ENCODE results near the gene FFAR3.
"Not testable (repeated sequence)": the region's sequence is repeated elsewhere in the genome, so short reads cannot be mapped to it uniquely, and the experiment has no call there.

The FFAR3 gene

DNA sequence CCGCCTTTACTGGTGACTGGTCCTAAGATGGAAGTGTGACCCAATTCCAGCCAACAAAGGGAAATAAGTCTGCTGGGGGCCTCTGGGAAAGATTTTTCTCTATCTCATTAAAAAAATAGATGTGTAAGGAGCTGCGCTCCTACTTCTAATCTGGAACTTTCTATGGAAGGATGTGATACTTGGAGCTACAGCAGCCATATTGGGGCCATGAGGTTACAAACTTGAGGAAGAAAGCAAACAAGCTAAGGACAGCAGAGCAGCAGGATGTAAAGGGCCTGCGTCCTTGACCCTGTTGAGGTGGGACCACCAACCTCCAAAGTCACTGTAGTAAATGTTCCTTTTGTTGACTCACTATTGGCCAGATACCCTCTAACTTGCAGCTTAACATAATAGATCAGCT, 20.1 kb downstream of the FFAR3 start:
- no peak for DNase-seq

- DNase-seq, result not testable (repeated sequence)
Observed at GRCh38 chr19:35379545-35379944, 21.3 kb downstream of the FFAR3 start.

DNA sequence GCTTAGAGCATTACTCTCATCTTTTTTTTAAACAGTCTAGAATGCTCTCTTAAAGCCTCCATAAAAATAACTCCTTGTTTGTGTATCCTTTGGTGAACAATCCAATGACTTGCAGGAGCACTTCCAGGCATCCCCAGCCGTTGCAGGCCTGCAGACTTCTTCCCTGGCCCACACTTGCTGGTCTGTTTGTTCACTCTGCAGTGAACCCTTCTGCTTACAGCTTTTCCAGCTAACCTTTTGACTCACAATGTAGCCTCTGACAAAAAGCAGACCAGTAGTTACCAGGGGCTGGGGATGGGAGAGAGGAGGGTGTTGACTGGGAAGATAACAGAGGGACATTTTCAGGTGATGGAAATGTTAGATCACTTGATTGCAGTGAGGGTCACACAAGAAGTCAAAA, 21.7 kb downstream of the FFAR3 start:
- DNase-seq, result no peak

DNA sequence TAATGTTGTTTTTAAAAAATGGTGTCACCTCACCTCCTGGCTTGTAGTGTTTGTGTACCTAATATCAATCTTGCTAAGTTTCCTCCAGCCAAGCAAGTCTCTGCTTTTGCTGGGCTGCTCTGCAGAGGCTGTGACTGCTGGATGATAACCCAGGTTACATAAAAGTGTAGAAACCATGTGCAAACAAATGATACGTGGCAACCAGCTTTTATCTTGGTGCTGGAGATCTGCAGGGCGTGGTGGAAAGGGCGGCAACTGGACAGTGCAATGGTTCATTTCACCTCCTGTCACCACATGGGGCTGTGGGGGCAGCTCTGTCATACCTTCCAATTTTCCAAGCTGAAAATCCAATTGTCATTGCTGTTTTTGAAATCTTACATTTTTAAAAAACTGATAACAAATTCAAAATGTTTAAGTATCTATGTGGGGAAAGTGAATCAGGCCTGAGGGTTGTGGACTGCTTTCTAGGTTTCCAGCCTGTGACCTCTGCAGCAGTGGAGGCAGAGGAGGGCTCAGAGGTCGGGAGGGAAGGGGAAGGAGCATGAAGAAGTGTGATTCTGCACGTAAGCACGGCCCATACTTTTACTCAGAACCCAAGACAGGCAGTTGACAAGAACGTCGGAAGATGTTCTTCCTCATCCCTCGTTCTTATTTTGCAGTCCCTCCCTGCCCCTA, 22.3 kb downstream of the FFAR3 start:
- peak; percentile 84 for DNase-seq

GRCh38 chr19:35381318-35381717, 23.1 kb downstream of the FFAR3 start:
- DNase-seq, result no peak

DNA sequence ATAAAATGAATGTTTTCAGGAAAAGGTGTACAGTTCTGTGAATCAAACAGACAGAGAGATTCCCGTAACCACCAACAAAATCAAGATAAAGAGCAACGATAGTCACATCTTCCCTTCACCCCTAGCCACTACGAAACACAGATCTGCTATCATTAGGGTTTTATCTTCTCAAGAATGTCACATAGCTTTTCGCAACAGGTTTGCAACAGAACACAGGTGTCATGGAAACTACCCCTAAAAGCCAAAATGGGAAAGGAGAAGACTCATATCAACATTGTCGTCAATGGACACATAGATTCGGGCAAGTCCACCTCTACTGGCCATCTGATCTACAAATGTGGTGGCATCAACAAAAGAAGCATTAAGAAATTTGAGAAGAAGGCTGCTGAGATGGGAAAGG, 23.7 kb downstream of the FFAR3 start:
- no peak for DNase-seq

- no peak for DNase-seq
Observed at GRCh38 chr19:35383536-35383935, 25.3 kb downstream of the FFAR3 start.

DNA sequence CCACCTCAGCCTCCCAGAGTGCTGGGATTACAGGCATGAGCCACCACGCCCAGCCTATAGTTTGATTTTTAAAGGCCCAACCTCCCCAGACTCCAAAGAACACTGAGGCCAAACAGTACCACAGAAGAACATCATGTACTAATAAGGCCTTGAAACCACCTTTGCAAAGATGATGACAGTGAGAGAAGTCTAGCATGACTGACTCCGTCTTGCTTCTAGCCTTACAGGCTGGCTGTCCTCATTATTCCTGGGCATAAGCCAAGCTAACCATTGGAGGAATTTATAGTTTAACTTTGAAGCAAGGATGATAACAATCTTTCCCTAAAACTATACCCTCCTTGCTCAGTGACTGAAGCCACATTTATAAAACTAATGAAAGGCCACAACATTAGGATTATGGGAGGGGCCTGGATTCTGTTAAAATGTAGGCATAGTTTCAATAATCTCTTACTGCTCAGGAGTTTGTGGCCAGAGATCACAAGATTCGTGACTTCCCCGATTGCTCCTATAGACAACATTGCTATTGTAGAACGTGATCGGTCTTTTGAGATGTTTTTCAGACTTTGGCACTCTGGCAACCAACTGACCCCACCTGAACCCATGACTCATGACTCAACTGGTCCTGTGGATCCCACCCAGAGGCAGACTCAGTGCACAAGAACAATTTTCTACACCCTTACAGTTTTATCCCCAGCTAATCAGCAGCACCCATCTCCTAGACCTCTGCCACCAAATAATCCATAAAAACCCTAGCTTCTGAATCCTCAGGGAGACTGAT, 30.2 kb downstream of the FFAR3 start:
- peak; percentile 49 for DNase-seq

GRCh38 chr19:35389192-35389861, 31.1 kb downstream of the FFAR3 start:
- DNase-seq, result peak; percentile 55

DNA sequence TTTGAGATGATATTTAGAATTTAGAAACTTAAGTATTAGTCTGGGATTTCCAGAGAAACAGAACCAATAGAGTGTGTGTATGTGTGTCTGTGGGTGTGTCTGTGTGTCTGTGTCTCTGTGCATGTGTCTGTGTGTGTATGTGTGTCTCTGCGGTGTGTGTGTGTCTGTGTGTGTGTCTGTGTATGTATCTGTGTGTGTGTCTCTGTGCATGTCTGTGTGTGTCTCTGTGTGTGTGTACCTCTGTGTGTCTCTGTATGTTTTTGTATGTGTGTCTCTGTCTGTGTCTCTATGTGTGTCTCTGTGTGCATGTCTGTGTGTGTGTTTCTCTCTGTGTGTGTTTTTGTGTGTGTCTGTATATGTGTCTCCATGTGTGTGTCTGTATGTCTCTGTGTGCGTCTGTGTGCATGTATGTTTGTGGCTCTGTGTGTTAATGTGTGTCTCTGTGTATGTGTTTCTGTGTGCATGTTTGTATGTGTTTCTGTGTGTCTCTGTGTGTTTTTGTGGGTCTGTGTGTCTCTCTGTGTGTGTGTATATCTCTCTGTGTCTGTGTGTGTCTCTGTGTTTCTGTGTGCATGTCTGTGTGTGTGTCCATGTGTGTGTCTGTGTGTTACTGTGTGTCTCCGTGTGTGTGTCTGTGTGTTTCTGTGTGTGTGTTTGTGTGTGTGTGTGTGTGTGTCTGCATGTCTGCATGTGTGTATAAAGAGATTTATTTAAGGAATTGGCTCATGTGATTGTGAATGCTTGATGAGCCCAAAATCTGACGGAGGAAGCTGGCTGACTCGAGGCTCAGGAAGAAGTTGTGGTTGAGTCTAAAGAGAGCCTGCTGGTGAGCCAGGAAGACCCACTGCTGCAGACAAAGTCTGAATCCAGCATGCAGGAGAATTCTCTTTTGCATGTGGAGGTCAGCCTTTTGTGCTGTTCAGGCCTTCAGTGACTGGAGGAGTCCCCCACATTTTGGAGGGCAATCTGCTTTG, 34.8 kb downstream of the FFAR3 start:
- DNase-seq, result no peak

- DNase-seq, result no peak
Observed at GRCh38 chr19:35395382-35396199, 37.3 kb downstream of the FFAR3 start.

DNA sequence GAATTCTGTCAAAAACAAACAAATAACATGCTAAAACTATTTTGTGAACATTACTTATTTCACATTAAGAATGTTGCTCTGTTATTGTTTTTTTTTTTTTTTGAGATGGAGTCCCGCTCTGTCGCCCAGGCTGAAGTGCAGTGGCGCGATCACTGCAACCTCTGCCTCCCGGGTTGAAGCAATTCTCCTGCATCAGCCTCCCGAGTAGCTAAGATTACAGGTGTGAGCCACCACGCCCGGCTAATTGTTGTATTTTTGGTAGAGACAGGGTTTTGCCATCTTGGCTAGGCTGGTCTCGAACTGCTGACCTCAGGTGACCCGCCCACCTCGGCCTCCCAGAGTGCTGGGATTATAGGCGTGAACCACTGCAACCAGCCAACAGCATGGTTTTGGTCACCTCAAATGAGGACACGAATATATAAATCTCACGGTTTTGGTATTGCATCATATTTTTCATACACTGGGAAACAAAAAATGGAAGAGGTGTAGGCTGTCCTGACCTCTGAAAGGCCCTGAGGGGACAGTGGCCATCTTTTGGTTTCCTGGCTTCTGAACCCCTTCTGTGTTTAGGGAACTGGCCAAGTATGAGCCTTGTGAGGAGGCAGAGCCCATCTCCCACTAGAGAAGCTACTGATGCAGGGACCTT, 38.1 kb downstream of the FFAR3 start:
- peak; percentile 21 for DNase-seq

- DNase-seq, result no peak
Observed at GRCh38 chr19:35397064-35397463, 38.8 kb downstream of the FFAR3 start.

DNA sequence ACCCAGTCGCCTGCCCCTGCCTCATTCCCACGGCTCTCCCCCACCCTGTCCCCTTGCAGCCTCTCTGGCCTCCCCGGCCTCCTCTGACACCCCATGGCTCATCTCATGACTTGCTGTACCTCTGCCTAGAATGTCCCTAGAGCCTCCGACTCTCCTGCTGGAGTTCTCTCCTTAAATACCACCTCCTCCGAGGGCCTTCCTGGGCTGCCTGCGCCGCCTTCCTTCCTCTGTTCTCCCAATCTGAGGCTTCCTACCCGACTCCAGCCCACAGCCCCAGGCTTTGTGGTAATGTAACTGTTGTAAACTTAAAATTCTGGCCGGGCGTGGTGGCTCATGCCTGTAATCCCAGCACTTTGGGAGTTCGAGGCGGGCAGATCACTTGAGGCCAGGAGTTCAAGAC, 40.3 kb downstream of the FFAR3 start:
- no peak for DNase-seq

- peak; percentile 18 for DNase-seq
Observed at GRCh38 chr19:35399231-35399630, 41.0 kb downstream of the FFAR3 start.

DNA sequence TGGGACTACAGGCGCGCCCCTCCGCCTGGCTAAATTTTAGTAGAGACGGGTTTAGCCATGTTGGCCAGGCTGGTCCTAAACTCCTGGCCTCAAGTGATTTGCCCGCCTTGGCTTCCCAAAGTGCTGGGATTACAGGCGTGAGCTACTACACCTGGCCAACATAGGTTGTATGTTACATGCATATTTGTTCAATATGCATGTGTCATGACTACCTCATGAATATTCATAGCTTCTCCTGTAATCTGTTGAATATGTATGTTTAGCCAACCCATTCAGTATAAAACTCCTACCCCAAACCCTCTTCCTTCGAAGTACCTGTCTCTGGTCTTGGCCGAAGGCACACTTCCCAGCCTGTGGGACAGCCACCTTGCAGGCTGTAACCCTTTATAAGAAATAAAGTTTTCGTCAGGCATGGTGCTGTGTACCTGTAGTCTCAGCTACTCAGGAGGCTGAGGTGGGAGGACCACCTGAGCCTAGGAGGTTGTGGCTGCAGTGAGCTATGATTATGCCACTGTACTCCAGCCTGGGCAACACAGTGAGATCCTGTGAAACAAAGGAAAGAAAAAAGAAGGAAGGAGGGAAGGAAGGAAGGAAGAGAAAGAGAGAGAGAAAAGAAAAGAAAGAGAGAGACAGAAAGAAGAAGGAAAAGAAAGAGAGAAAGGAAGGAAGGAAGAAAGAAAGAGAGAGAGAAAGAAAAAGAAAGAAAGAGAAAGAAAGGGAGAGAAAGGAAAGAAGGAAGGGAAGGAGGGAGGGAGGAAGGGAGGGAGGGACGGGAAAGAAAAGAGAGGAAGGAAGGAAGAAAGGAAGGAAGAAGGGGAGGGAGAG, 41.9 kb downstream of the FFAR3 start:
- DNase-seq, result no peak

DNA sequence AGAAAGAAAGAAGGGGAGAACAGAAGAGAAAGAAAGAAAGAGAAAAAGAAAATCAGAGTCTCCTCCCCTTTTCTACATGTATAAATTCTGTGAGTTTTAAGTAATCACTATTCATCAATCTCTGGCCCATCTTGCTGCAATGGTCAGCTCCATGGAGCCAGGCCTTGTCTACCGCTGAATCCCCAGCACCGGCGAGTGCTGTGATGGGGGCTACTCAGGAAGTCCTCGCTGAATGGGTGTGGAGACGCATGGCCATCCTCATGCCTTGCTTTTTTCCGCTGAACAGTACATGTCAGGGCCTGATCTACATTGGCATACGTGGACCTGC, 42.5 kb downstream of the FFAR3 start:
- no peak for DNase-seq

DNA sequence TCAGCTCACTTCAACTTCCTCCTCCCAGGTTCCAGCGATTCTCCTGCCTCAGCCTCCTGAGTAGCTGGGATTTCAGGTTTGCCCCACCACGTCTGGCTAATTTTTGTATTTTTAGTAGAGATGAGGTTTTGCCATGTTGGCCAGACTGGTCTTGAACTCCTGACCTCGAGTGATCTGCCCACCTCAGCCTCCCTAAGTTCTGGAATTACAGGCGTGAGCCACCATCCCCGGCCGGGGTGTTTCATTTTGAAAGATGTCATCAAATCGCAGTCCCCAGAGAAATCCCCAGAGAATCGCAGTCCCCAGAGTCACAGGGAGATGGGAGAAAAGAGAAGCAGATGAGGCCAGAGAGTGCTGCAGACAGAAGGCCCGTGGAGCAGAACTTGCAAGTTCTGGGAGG, 43.2 kb downstream of the FFAR3 start:
- DNase-seq, result not testable (repeated sequence)

GRCh38 chr19:35403116-35403760, 45.0 kb downstream of the FFAR3 start:
- DNase-seq, result peak; percentile 70

All from OCI-M1 (cell line).